A549 (cell line): ENCODE results near the gene KHDRBS1. TPM values are rescaled to one million over a fixed set of nuclear protein-coding genes. Genes with fewer than 3 reads are reported as not detected.

Source experiments
- ATAC-seq, 2 experiments: fragments of 200-7000 bp in 1 of 2; fragments of >200 bp in 1 of 2; cut with Nextera tagmentation in 1 of 2; cut with Tn5 transposase in 1 of 2; 3 replicates each; pipeline versions ENCODE4 v1.8.0 to v1.9.1; 2018 to 2020; ENCODE audit warnings: mild to moderate bottlenecking in 1 of 2, moderate library complexity in 1 of 2
- CTCF ChIA-PET: fragments of 300-600 bp; sonication (Branson Sonifier 250); formaldehyde crosslinking; extraction: SDS; loops from one replicate; lab custom pipeline; 2021; ENCODE audit warnings: antibody characterized with exemption, inconsistent platforms; lab: Yijun Ruan, JAX
- POLR2A ChIA-PET: fragments of 350-600 bp; formaldehyde crosslinking; extraction: SDS; loops from one replicate; lab custom pipeline; 2021; ENCODE audit warnings: antibody characterized with exemption, inconsistent platforms; lab: Yijun Ruan, JAX
- DNase-seq, 2 experiments: peaks; one replicate each; pipeline versions ENCODE4 v3.0.0 to v3.0.0-alpha.2; 2011 to 2016; ENCODE audit warnings: low read depth in 1 of 2, low spot score in 1 of 2
- FAIRE-seq: peaks from 2 replicates; lab custom pipeline; 2011; peaks lifted over from hg19 to GRCh38; lab: Jason Lieb, UNC
- H3K27ac ChIP-seq, 2 experiments: fragments of >200 bp; sonication (Bioruptor Twin); formaldehyde crosslinking; 3 replicates each; pipeline ENCODE4 v1.5.1; 2016 to 2017
- H3K4me1 ChIP-seq: fragments of >200 bp; sonication (Bioruptor Twin); formaldehyde crosslinking; 3 replicates; pipeline ENCODE4 v1.6.1; 2016
- H3K4me2 ChIP-seq: fragments of >200 bp; sonication (Bioruptor Twin); formaldehyde crosslinking; 3 replicates; pipeline ENCODE4 v1.6.1; 2016
- H3K4me3 ChIP-seq: fragments of >200 bp; sonication (Bioruptor Twin); formaldehyde crosslinking; 3 replicates; pipeline ENCODE4 v1.5.1; 2016
- H3K9me3 ChIP-seq: fragments of >200 bp; sonication (Bioruptor Twin); formaldehyde crosslinking; 3 replicates; pipeline ENCODE4 v1.6.1; 2016
- CEBPB ChIP-seq, 2 experiments: fragments of >200 bp in 1 of 2; sonication (Bioruptor Twin) in 1 of 2; formaldehyde crosslinking in 1 of 2; IDR thresholded peaks; 2 replicates each; pipeline ENCODE4 v1.6.1; 2012 to 2016
- EHMT2 ChIP-seq: fragments of 200-600 bp; sonication (generic); IDR thresholded peaks from 2 replicates; pipeline ENCODE4 v1.6.1; 2016; ENCODE audit warnings: antibody characterized with exemption, low read depth, mild to moderate bottlenecking, moderate library complexity
- ESRRA ChIP-seq: fragments of 150-350 bp; IDR thresholded peaks from 2 replicates; pipeline ENCODE4 v1.6.1; 2014; ENCODE audit warnings: mild to moderate bottlenecking, low read length, borderline replicate concordance
- FOSB ChIP-seq: fragments of 250-450 bp; sonication (Bioruptor Pico); IDR thresholded peaks from 2 replicates; pipeline ENCODE4 v1.5.0; 2020; ENCODE audit warnings: mild to moderate bottlenecking, moderate library complexity
- FOXS1 ChIP-seq: fragments of 250-450 bp; sonication (Bioruptor Pico); IDR thresholded peaks from 2 replicates; pipeline ENCODE4 v1.5.0; 2020; ENCODE audit warnings: mild to moderate bottlenecking, moderate library complexity
- HDAC2 ChIP-seq: fragments of 200-600 bp; sonication (generic); IDR thresholded peaks from 2 replicates; pipeline ENCODE4 v1.6.1; 2016
- HMGXB4 ChIP-seq: fragments of 250-450 bp; sonication (Bioruptor Pico); IDR thresholded peaks from 2 replicates; pipeline ENCODE4 v1.5.0; 2021; ENCODE audit warnings: mild to moderate bottlenecking, moderate library complexity, borderline replicate concordance
- HOXA7 ChIP-seq: fragments of 250-450 bp; sonication (Bioruptor Pico); IDR thresholded peaks from 2 replicates; pipeline ENCODE4 v1.5.0; 2020; ENCODE audit warnings: mild to moderate bottlenecking, moderate library complexity
- JUN ChIP-seq, 2 experiments: fragments of >200 bp; sonication (Bioruptor Twin); formaldehyde crosslinking; IDR thresholded peaks; 2 replicates in 1 of 2; 3 replicates in 1 of 2; pipeline ENCODE4 v1.6.1; 2016 to 2017
- KDM1A ChIP-seq: fragments of 200-600 bp; sonication (generic); IDR thresholded peaks from 2 replicates; pipeline ENCODE4 v1.6.1; 2016; ENCODE audit warnings: low read depth, mild to moderate bottlenecking
- MAFK ChIP-seq: fragments of 450-650 bp; IDR thresholded peaks from 2 replicates; pipeline ENCODE4 v1.6.1; 2014; ENCODE audit not compliant: partially characterized antibody
- MAZ ChIP-seq: fragments of 150-350 bp; IDR thresholded peaks from 2 replicates; pipeline ENCODE4 v1.6.1; 2014; ENCODE audit warnings: antibody characterized with exemption, low read depth, low read length, borderline replicate concordance
- MYC ChIP-seq: IDR thresholded peaks from 2 replicates; pipeline ENCODE4 v1.6.1; 2012; ENCODE audit warnings: mild to moderate bottlenecking, inconsistent platforms, low read length, improper control_type of control experiment, borderline replicate concordance
- NPAS2 ChIP-seq: fragments of 250-450 bp; sonication (Bioruptor Pico); IDR thresholded peaks from 2 replicates; pipeline ENCODE4 v1.8.0; 2022; ENCODE audit warnings: mild to moderate bottlenecking, moderate library complexity, borderline replicate concordance
- PBX3 ChIP-seq: IDR thresholded peaks from 2 replicates; pipeline ENCODE4 v1.6.1; 2012
- POLR2A ChIP-seq: IDR thresholded peaks from 2 replicates; pipeline ENCODE4 v1.6.1; 2012; ENCODE audit warnings: mild to moderate bottlenecking, low read length
- RNF2 ChIP-seq: fragments of 200-600 bp; sonication (generic); IDR thresholded peaks from 2 replicates; pipeline ENCODE4 v1.6.1; 2016; ENCODE audit warnings: low read depth, mild to moderate bottlenecking, antibody characterized with exemption, moderate library complexity, borderline replicate concordance
- SREBF2 ChIP-seq: fragments of 450-650 bp; IDR thresholded peaks from 2 replicates; pipeline ENCODE4 v1.6.1; 2014; ENCODE audit warnings: mild to moderate bottlenecking, moderate library complexity
- TP53 ChIP-seq: fragments of 250-450 bp; sonication (Bioruptor Pico); IDR thresholded peaks from 2 replicates; pipeline ENCODE4 v1.5.0; 2021; ENCODE audit warnings: mild to moderate bottlenecking, moderate library complexity
- WGBS: methylation state at CpG from one replicate; pipeline ENCODE4 v1.1.6; 2017; ENCODE audit errors: missing lambda C conversion rate; 5-methylcytosine and 5-hydroxymethylcytosine counted together
- polyA plus RNA-seq, 4 experiments: library from polyadenylated mRNA; depleted of rRNA in 3 of 4; stranded (reverse); fragments of >200 nt; fragmentation: RNase III in 1 of 4; extraction: RNeasy Plus Mini Kit Qiagen cat#74134 plus additional on column Dnase treatment in 1 of 4; gene quantifications; 2 replicates in 3 of 4; 3 replicates in 1 of 4; pipeline ENCODE4 v1.2.3, GENCODE V29; 2011 to 2017

The KHDRBS1 gene
- polyA plus RNA-seq, 2 of the 4 experiments (the other 2 are of a cell fraction): 60.6 to 109 TPM

- no peak overlapping the region for H3K4me3 ChIP-seq
- POLR2A ChIA-PET: no interaction called here
- no peak overlapping the region for H3K27ac ChIP-seq
- ATAC-seq (no peak), DNase-seq (no peak), FAIRE-seq (no peak)
- CTCF ChIA-PET: interaction anchor here (0.6 kb wide), 1 partner anchor 18 kb away, joined by 3 read pairs; no protein-coding TSS in a partner anchor
- no peak overlapping the region for H3K4me2 ChIP-seq
- H3K9me3 ChIP-seq: no peaks in the 10 kb centered on the region
- H3K4me1 ChIP-seq: no peaks in the 10 kb centered on the region
- 100% methylated on average over 2 of the region's 2 CpGs for WGBS
- TF ChIP-seq TP53 (CRISPR knock-in tag): no peak
Observed at GRCh38 chr1:31981456-31981839, 32.2 kb upstream of the KHDRBS1 start.

- no peak for FAIRE-seq
- H3K9me3 ChIP-seq: no peaks in the 10 kb centered on the region
Observed at GRCh38 chr1:31981972-31982371, 31.7 kb upstream of the KHDRBS1 start.

GRCh38 chr1:31984419-31985347, 29.0 kb upstream of the KHDRBS1 start:
- ChIA-PET CTCF (interaction anchor here (1.0 to 1.6 kb wide), 3 partner anchors 8 to 21 kb away, joined by 4 to 8 read pairs (median 8); no protein-coding TSS in a partner anchor), POLR2A (interaction anchor here (1.0 kb wide), 1 partner anchor 12 kb away, joined by 3 read pairs; no protein-coding TSS in a partner anchor)
- no peak for ATAC-seq
- TF ChIP-seq PBX3 (no peak), SREBF2 (no peak), NPAS2 (CRISPR knock-in tag) (no peak), MAFK (no peak), POLR2A (no peak), HDAC2 (no peak), JUN (IDR thresholded peaks at IDR 0.05) (no peak), HMGXB4 (CRISPR knock-in tag) (no peak), ESRRA (no peak), RNF2 (no peak), HOXA7 (CRISPR knock-in tag) (no peak), CEBPB (IDR thresholded peaks at IDR 0.05) (no peak), EHMT2 (no peak), TP53 (CRISPR knock-in tag) (no peak), MAZ (no peak), FOXS1 (CRISPR knock-in tag) (no peak), FOSB (CRISPR knock-in tag) (no peak), MYC (no peak)
- no peaks in the 10 kb centered on the region for H3K9me3 ChIP-seq
- no peak for DNase-seq
- FAIRE-seq: no peak
- H3K4me1 ChIP-seq: no peaks in the 10 kb centered on the region
- no peak overlapping the region for H3K4me3 ChIP-seq
- 90% methylated on average over 6 of the region's 6 CpGs for WGBS
- H3K27ac ChIP-seq: no peak overlapping the region
- H3K4me2 ChIP-seq: no peak overlapping the region

More at GRCh38 chr1:31981972-31982371, 31.7 kb upstream of the KHDRBS1 start:
- no peak overlapping the region for H3K4me3 ChIP-seq
- ChIA-PET CTCF (interaction anchor here (0.6 kb wide), 1 partner anchor 18 kb away, joined by 3 read pairs; no protein-coding TSS in a partner anchor), POLR2A (no interaction called here)
- WGBS: 74% methylated on average over 3 of the region's 3 CpGs
- DNase-seq (no peak), ATAC-seq (no peak)
- H3K27ac ChIP-seq: no peak overlapping the region
- no peak overlapping the region for H3K4me2 ChIP-seq
- TF ChIP-seq MAFK (peak; percentile 88), KDM1A (no peak)
- H3K4me1 ChIP-seq: no peaks in the 10 kb centered on the region
